Frontal cortex (tissue), 4 donors: ENCODE data around the gene FLRT2. TPM values are rescaled to one million over a fixed set of nuclear protein-coding genes. Genes with fewer than 3 reads are reported as not detected.
A peak's percentile ranks its signal among the peaks of the same experiment; 100 is the strongest.

ENCODE experiments used
- DNase-seq, 2 donors: peaks; one replicate each; pipeline ENCODE4 v3.0.0; 2012; ENCODE audit warnings: low spot score in 2 of 2
- FAIRE-seq: peaks from 2 replicates; lab custom pipeline; 2012; peaks lifted over from hg19 to GRCh38; lab: Jason Lieb, UNC
- total RNA-seq: library from RNA; depleted of rRNA; stranded (reverse); fragments of >200 nt; gene quantifications from one replicate; pipeline ENCODE4 v1.2.3, GENCODE V29; 2014
- donor health status: control.
- donor health status: control.
- donor health status: control.

FLRT2 gene
- total RNA-seq: 84.0 TPM

DNA sequence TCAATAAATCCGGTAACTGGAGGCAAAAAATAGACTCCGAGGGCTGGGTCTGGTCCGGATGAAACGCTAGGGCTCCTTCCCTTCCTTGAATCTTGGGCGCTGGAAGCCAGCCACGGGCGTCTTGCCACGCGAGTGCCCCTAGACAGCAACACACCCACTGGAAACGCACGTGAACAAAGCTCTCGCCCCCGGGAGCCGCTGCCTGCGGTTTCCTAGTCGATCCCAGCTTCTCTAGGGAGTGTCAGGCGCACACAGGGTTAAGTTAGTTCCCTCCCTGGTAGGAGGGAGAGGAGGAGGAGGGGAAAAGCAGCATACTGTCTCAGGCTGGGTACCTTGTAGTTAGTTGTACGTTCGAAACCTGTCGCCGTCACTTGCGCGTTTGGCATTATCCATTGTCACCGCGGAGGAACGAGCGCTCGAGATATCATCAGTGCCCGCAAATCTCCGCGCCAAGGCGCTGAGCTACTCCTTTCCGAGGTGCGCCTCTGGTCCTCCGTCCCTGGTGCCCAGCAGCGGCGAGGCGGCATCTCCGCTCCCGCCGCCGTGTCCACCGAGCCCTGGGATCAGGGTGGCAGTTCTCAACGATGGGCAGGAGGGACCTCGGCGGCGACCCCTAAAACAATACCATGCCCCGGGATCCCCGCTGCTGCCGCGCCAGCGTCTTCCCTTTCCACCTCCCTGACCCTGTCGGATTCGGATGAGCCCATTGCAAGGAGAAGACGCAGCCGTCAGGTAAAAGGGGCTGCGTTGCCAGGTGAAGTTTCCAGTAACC lies at the start of gene FLRT2:
FLRT2 (plus strand) TSS at position 342 of the 772 bp plus-strand sequence. CDS start 91,371 bp downstream, outside the sequence.
- FAIRE-seq (no peak), DNase-seq (peak; percentile 10 to 16)

- no peak for DNase-seq
- no peak for FAIRE-seq
Measured at GRCh38 chr14:85481471-85481870, 48.5 kb upstream of the FLRT2 start.

- FAIRE-seq (no peak), DNase-seq (no peak)
Measured at GRCh38 chr14:85482552-85482951, 47.4 kb upstream of the FLRT2 start.

- DNase-seq: no peak
- FAIRE-seq: no peak
Measured at GRCh38 chr14:85483037-85483436, 46.9 kb upstream of the FLRT2 start.

GRCh38 chr14:85483652-85484051 lies 46.3 kb upstream of the FLRT2 start:
- no peak for FAIRE-seq
- no peak for DNase-seq

DNA sequence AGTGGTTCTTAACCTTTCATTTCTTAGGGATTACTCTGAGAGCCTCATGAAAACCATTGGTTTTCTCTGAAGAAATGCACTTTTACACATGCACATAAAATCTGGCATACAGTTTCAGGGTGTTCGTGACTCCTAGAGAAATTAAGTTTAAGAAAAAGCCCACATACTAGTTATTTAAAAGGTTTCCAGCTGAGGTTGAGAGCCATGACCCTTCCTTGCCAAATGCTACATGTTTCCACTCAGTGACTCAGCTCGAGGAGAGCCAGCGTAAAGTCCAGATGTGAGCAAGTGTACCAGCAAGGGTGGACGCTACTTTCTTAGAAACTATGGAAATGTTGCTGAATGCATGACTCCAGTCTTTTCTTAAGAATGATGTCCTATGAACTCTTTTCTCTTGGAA lies 42.7 kb upstream of the FLRT2 start:
- FAIRE-seq (no peak), DNase-seq (no peak)

DNA sequence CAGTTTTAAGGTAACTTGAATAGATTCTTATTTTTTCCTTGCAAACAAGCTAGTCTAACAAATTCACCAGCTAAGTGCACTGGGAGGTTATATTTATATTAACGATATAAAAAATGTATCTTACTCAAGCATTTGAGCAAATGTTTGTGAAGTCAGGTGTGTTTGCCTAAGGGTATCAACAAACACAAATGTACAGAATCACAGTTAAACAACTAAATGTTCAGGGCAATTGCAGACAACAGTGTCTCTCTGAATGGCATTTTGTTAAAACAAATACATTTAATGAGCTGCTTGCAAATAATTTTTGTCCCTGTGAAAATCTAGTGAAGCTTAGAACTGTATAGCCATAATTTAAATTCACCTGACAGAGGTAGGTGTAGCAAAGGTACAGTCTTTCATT lies 28.2 kb upstream of the FLRT2 start:
- FAIRE-seq (no peak), DNase-seq (no peak)

DNA sequence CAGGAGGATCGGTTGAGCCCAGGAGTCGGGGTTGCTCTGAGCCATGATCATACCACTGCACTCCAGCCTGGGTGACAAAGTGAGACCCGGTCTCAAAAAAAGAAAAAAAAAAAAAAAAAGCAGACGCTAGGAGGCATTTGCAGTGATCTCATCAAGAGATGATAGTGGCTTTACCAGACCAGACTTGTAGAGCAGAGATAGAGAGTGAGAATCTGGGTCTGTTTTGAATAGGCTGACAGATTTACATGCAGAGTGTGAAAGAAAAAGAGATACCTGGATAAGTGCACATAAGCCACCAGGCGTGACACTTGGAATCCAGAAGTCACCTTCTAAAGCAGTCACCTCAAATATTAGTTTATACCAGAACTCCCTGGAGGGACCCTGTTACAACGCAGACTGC lies 21.1 kb upstream of the FLRT2 start:
- DNase-seq: no peak
- FAIRE-seq: no peak

DNA sequence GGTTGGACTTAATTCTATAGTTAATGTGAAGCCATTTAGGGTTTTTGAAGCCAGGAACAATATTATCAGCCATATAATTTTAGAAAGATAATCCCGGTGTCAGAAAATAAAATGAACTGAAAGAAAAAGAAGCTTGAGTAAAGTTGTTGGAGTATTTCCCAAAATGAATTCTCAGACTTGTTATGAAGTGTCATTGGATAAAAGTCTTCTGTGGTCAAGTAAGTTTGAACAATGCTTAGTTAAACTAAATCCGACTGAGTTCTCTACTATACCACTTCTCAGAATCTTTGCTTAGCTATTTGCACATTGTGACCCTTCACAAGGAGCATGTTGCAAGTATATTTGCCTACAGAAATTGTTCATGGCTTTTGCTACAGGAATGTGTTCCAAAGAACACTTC lies 17.5 kb upstream of the FLRT2 start:
- FAIRE-seq: no peak
- DNase-seq: no peak

- FAIRE-seq (no peak), DNase-seq (no peak)
Measured at GRCh38 chr14:85514487-85514886, 15.5 kb upstream of the FLRT2 start.

DNA sequence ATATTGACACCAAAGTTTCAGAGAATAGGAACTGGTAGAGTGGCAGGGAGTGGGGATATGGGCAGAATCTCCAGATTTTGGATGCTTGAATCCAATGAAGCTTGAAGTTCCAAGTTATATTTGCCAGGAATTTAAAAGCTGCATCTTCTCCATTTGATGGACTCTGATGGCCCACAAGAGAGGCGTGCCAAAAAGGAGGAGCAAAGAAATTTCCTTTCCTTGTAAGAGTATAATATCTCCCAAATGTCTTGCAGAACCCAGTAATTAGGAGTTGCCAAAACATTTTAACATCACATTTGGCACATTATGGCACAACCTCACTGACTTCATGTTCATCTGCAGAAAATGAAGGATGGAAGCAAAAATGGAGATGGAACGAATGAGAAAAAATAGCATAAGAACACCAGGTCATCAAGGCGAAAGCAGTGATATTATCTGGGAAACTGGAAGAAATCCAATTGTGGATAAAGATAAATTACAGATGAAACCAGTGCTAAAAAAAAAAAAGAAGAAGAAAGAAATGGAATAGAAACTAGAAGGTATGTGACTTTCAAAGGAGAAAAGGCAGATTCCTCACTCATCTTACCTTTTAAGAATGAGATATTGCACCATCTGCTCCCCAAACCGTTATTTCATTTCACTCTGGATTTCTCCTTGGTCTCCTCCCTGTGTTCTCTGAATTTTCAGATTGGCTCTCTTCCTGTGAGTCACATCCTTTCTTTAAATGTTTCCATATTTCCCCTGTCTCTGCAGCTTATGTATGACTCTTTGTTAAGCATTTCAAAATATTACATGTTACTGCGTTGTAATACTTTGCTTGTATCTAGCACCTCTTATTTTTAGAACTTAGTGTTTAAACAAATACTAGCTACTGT lies 13.5 kb upstream of the FLRT2 start:
- no peak for DNase-seq
- FAIRE-seq: no peak

DNA sequence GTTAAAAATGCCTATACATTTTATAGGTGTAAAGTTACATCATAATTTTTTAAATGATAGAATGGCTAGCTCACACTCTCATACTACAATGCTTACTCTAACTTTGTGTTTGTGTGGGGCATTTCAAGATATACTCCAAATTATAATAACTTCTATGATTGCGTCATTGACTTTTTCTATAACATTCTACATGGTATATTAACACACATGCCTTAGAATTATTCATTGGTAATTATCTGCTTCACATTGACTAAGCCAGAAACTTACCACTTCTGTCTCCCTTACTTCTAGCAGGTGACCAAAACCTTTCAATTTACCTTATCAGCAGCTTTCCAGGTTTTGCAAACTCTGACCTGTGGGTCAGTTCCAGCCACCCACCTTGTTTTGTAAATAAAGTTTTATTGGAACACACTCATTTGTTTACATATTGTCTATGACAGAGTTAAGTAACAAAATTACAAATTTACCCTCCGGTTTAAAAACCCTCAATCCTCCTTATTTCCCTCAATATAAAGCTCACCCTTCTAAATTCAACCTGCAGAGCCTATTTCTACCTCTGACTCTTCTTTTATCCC lies 12.7 kb upstream of the FLRT2 start:
- DNase-seq: no peak
- FAIRE-seq: no peak

- no peak for FAIRE-seq
- no peak for DNase-seq
Measured at GRCh38 chr14:85519661-85520305, 10.2 kb upstream of the FLRT2 start.

- FAIRE-seq (no peak), DNase-seq (no peak)
Measured at GRCh38 chr14:85520581-85520980, 9.4 kb upstream of the FLRT2 start.

- no peak for FAIRE-seq
- no peak for DNase-seq
Measured at GRCh38 chr14:85523624-85524023, 6.3 kb upstream of the FLRT2 start.

DNA sequence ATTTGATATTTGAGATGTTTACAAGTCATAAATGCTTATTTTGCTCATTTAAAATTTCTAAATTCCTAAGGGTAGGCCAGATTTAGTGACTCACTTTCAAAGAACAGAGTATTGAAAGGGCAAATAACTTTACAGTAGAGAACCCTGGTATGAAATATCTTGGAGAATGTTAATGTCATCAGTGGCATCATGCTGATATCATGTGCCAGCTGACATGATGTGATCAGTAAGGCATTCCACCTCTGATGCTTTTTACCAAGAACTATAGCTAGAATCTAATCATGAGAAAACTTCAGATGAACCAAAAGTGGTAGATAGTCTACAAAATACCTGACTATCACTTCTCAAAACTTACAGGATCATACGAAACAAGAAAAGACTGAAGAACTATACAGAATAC lies 2.9 kb upstream of the FLRT2 start:
- no peak for FAIRE-seq
- DNase-seq: no peak

DNA sequence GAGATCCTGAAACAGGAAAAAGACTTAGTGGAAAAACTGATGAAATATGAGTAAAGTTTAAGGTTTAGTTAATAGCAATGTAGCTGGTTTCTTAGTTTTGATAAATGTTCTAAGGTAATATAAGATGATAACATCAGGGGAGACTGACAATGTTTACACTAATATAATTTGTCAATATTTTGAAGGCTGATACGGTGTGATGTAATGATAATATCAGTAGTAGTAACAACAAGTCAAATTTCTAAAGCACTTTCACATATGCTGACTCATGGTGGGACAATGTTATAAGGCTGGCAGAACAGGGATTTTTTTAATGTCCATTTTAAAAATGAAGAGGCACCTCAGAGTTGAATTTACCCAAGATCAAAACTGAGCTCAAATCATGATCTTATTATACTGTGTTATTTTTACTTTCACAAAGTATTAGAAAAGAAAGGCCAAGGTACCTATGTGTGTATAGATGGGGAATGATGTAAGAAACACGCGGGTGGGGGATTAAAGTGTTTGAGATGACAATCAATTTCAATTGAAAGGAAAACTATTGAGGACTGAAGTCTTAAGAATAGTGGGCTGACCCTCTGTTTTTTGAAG lies 2.4 kb upstream of the FLRT2 start:
- FAIRE-seq (no peak), DNase-seq (no peak)

DNA sequence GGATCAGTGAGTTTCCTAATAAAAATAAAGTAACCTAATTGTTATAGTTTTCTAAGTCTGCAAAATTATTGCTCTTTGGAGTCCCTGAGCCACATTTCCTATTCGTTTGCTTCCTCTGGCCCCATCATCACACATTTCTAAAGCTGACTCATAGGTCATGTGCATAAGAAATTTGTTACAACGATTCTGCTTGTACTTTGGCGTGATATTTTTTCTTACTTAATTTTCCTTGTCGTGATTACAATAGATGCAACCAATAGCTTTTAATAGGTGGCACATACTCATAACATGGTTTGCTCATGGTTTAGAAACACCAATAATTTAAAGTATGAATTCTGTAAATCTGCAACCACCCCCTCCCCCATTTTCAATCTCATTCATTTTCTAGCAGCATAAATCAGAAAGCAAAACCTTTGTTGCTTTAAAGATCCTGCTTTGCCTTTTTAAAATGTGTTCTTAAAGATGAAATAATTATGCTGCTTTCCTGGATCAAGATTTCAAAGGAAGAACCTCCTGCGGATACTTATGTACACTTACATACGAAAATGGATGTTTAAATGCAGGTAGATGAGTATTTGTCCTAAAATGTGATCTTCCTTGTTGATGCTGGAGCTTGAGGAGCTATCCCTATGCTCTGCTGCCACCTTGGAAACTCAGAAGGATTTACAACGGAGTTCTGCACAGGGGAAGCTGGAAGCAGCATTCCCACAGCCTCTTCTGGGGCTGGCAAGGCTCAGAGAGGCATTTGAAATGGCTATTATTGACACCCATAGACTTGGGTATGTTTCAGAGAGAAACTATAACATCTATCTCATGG lies 1.7 kb upstream of the FLRT2 start:
- FAIRE-seq (no peak), DNase-seq (peak; percentile 24 to 27)
